ENCODE results near the gene TBL1XR1. TPM values are rescaled to one million over a fixed set of nuclear protein-coding genes. Genes with fewer than 3 reads are reported as not detected.

Gene TBL1XR1
- total and polyA plus RNA-seq, 2 of the 8 experiments (the other 6 are each of a cell fraction or from before 2014, with no cell fraction given): 28.1 to 147 TPM

- no peak for TF ChIP-seq CTCF (IDR thresholded peaks at IDR 0.05; ENCODE audit: control extremely low read depth in 1 of 3, insufficient read depth in 1 of 3, low read depth in 1 of 3, low read length in 3 of 3)
- no peak for TF ChIP-seq BRCA1 (IDR thresholded peaks at IDR 0.05; ENCODE audit: low read depth, low read length)
- no peak for TF ChIP-seq CEBPB (IDR thresholded peaks at IDR 0.05; ENCODE audit: low read depth, low read length)
Measured at GRCh38 chr3:177194299-177194698, 3.0 kb downstream of the TBL1XR1 start (continued).

Measured in H1 (cell line).